Heart left ventricle (tissue), 13 donors: ENCODE results near the gene MARCO.

Source experiments
- CTCF ChIP-seq, 12 donors: fragments of 200-600 bp; sonication (generic) in 4 of 12; IDR thresholded peaks; one replicate each; pipeline versions ENCODE4 v1.5.0 to v1.8.0; 2018 to 2022; ENCODE audit warnings: antibody characterized with exemption in 12 of 12, mild to moderate bottlenecking in 5 of 12
- POLR2A ChIP-seq, 2 donors: fragments of 450-650 bp; IDR thresholded peaks; one replicate each; pipeline ENCODE4 v1.6.1; 2017; ENCODE audit warnings: antibody characterized with exemption in 2 of 2, mild to moderate bottlenecking in 2 of 2, moderate library complexity in 2 of 2
- donor health status: ischemic (EF 13 %, LVEDD 7.1; RV severe dilation, severe dysfunction).
- donor health status: DM: no; HTN: yes; CAD: no.
- donor health status: DM: no; HTN: no; CAD: no.
- donor health status: ischemic (EF 25% LVEDD 6.9; RV normal size, moderate dysfunction).
- donor health status: ischemic (EF 25% LVEDD 5.7; RV mildly dilated, moderate dysfunction).
- donor health status: ischemic (EF 35%, LVEDD 5.7; RV mildly dilated, moderate dysfunction).
- donor health status: nonischemic (EF 11% LVEDD 7.7; RV severe dilation, severe dysfunction).
- donor health status: DM: yes; HTN: yes; CAD: no.
- donor health status: PGD.
- donor health status: ischemic (EF 29% LVEDD 5.4; RV normal size, mild dysfunction).
- donor health status: nonischemic (EF 23%, LVEDD 6.1; RV moderate dilation, normal function).

GRCh38 chr2:118986738-118987137 is 44.7 kb downstream of the MARCO start:
- TF ChIP-seq CTCF (IDR thresholded peaks at IDR 0.05) (no peak), POLR2A (IDR thresholded peaks at IDR 0.05) (no peak)
